HG03060 (cell line): ENCODE measurements around the gene NCOA6.

Experiments used
- ATAC-seq: cut with Tn5 transposase; IDR thresholded peaks from one replicate; pipeline ENCODE4 v1.9.1; 2021; ENCODE audit warnings: low read depth, moderate number of reproducible peaks; ENCODE audit not compliant: unreplicated experiment

NCOA6 gene

GRCh38 chr20:34825530-34826362 is at the start of gene NCOA6:
Gene NCOA6 (minus strand): TSS chr20:34825651. CDS start chr20:34782355, 43,296 bp downstream.
- no peak for ATAC-seq

- ATAC-seq = no peak
These were observed 48.7 kb upstream of the NCOA6 start for GRCh38 chr20:34874094-34874654.

- no peak for ATAC-seq
These were observed 48.2 kb upstream of the NCOA6 start for GRCh38 chr20:34873583-34874093.

- ATAC-seq = no peak
These were observed 47.3 kb upstream of the NCOA6 start, which contains the start of gene GGT7 for GRCh38 chr20:34872622-34873224. Gene GGT7 (minus strand): TSS chr20:34872856. CDS start chr20:34872815, 41 bp downstream.

GRCh38 chr20:34871966-34872621 is 46.6 kb upstream of the NCOA6 start:
- no peak for ATAC-seq

GRCh38 chr20:34871320-34871926 is 46.0 kb upstream of the NCOA6 start:
- ATAC-seq = no peak

GRCh38 chr20:34864216-34864615 is 38.8 kb upstream of the NCOA6 start:
- ATAC-seq = no peak

DNA sequence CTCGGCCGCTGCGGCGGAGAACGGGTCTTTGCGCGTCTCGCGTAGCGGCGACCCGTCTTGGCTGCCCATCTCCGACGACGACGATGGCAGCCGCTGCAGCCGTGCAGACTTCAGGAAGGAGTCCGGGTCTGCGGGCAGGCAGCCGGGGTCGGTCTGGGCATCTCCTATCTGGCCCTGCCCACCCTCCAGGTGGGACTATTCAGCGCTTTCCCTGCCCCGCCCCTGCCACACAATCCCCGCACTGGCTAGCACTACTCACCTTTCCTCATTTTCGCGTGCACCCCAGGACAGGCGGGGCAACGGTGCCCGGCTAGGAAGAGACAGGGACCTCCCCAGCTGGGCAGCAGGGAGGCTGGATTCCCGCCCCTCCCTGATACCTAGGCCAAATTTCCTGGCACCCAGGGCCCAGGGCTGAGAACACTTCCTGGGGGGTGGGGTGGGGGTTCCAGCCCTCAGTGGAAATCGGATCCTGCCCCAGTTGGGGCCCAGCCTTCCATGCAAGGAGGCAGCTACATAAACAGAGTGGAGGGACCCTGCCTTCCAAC is 38.0 kb upstream of the NCOA6 start:
- ATAC-seq = no peak

DNA sequence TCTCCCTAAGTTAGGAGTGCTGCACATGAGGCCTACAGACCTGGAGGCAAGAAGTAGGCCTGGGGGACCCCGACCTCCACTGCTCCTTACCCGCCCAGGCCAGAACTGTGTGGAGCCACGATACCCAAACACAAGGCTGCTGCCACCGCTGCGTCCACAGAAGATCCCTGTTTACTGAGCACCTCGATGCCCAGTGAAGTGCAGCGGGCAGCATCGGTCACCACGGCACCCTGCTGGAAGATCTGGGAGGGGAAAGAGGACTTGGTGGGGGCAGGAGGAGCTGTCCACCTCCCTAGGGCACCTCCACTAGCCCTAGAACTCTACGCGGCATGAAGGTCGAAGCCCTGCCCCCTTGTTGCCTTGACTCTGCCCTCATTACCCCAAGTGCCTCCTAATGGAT is 37.3 kb upstream of the NCOA6 start:
- ATAC-seq = no peak

GRCh38 chr20:34861386-34862084 is 36.1 kb upstream of the NCOA6 start:
- no peak for ATAC-seq

DNA sequence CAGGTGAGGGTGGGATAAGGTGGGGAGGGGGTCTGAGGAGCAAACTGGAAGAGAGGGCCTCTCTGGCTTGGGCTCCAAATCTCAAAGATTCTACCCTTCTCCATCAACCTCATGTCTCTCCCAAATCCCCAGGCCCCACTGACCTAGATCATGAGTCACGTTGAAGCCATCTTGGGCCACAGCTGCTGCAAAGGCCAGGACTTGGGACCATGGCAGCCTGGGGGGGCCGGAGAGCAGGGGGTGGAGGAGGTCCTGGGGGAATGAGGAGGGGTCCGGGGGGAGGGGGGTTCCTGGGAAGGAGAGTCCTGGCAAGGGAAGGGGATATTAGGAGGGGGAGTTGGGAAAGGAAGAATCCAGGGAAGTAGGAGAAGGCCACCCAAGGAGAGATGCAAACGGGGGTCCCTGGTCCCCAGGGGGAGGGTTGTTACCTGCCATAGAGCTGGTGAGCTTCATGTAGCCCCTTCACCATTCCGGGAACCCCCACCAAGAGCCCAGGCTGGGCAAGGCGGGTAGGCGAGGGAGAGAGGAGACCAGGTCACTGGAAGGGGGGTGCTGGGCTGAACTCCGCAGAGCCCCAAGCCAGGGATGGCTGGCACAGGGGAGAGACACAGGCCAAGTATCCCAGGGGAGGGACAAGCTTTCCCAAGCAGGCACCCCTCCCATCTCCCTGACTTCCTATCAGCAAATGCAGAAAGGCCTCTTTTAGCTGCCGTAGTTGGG is 34.5 kb upstream of the NCOA6 start:
- no peak for ATAC-seq

GRCh38 chr20:34859367-34859766 is 33.9 kb upstream of the NCOA6 start:
- ATAC-seq = no peak

GRCh38 chr20:34852298-34852697 is 26.8 kb upstream of the NCOA6 start:
- no peak for ATAC-seq

- no peak for ATAC-seq
These were observed 25.5 kb upstream of the NCOA6 start for GRCh38 chr20:34850969-34851368.

DNA sequence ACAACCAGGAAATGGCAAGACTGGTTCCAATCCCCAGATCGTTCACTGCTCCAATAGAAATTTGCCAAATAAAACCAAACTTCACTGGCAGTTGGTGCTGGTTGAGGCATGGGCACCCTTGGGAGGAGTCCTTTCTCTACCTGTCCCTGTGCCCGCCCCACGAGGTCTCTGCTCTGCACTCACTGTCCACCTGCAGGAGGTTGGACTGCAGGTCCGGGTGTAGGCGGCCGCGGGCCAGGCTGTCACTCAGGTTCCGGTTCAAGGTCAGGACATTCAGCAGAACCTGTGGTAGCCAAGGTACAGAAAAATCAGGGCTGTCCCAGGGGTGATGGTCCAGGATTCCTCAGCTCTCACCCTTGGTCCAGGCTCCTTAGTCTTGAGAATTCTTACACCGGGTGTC is 24.3 kb upstream of the NCOA6 start:
- ATAC-seq = no peak

DNA sequence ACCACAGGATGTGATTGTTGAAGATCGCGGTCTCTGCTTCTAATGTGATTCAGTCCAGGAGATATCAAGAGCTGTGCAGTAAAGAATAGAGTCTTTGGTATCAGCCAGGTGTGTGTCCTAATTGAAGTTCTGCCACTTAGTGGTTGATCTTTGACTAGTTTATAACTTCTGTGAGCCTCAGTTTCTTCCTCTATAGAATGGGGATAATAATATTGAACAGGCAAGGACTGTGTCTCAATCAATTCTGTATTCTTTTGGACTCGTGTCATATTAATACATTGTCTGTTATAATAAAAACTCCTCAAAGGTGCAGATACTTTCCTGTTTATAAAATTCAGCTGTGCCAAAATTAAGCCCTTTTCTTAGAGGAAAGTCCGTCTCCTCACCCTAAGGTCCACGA is 23.1 kb upstream of the NCOA6 start:
- no peak for ATAC-seq

GRCh38 chr20:34843421-34843820 is 18.0 kb upstream of the NCOA6 start:
- no peak for ATAC-seq

DNA sequence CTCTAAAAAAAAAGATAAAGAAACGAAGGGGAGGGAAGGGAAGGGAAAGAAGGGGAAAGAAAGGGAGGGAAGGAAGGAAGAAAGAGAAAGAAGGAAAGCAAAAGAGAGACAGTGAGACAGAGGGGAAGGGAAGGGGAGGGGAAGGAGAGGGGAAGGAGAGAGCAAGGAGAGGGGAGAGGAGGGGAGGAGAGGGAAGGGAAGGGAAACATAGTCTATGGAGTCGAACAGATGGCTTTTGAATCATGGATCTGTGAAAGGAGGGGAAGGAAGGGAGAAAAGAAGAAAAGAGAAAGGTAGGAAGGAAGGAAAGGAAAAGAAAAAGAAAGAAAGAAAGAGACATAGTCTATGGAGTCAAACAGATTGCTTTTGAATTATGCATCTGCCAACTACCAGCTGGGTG is 16.7 kb upstream of the NCOA6 start:
- no peak for ATAC-seq

- ATAC-seq = no peak
These were observed 9.0 kb upstream of the NCOA6 start for GRCh38 chr20:34834459-34834893.
